ENCODE data around the gene KATNB1.
A peak's percentile ranks its signal among the peaks of the same experiment; 100 is the strongest.

KATNB1 gene

GRCh38 chr16:57756424-57757325 lies 21.1 kb downstream of the KATNB1 start:
- DNase-seq (ENCODE audit: low spot score) = no peak

- peak; percentile 96 for DNase-seq (ENCODE audit: low spot score)
Measured at GRCh38 chr16:57757326-57757786, 21.8 kb downstream of the KATNB1 start.

GRCh38 chr16:57757883-57758282 lies 22.3 kb downstream of the KATNB1 start:
- no peak for DNase-seq (ENCODE audit: low spot score)

- DNase-seq (ENCODE audit: low spot score) = no peak
Measured at GRCh38 chr16:57758331-57759117, 23.0 kb downstream of the KATNB1 start.

- no peak for DNase-seq (ENCODE audit: low spot score)
Measured at GRCh38 chr16:57759131-57759530, 23.6 kb downstream of the KATNB1 start.

- DNase-seq (ENCODE audit: low spot score) = no peak
Measured at GRCh38 chr16:57759541-57760356, 24.2 kb downstream of the KATNB1 start.

GRCh38 chr16:57760357-57761160 lies 25.0 kb downstream of the KATNB1 start:
- no peak for DNase-seq (ENCODE audit: low spot score)

- DNase-seq (ENCODE audit: low spot score) = no peak
Measured at GRCh38 chr16:57761301-57761700, 25.7 kb downstream of the KATNB1 start.

- DNase-seq (ENCODE audit: low spot score) = no peak
Measured at GRCh38 chr16:57761957-57762356, 26.4 kb downstream of the KATNB1 start.

GRCh38 chr16:57762365-57763040 lies 26.9 kb downstream of the KATNB1 start:
- no peak for DNase-seq (ENCODE audit: low spot score)

- DNase-seq (ENCODE audit: low spot score) = no peak
Measured at GRCh38 chr16:57763285-57764005, 27.9 kb downstream of the KATNB1 start.

GRCh38 chr16:57764006-57764340 lies 28.4 kb downstream of the KATNB1 start:
- no peak for DNase-seq (ENCODE audit: low spot score)

GRCh38 chr16:57764341-57765159 lies 29.0 kb downstream of the KATNB1 start:
- peak; percentile 90 for DNase-seq (ENCODE audit: low spot score)

- no peak for DNase-seq (ENCODE audit: low spot score)
Measured at GRCh38 chr16:57765160-57765728, 29.7 kb downstream of the KATNB1 start.

GRCh38 chr16:57766714-57767348 lies 31.3 kb downstream of the KATNB1 start:
- no peak for DNase-seq (ENCODE audit: low spot score)

GRCh38 chr16:57769541-57770145 lies 34.1 kb downstream of the KATNB1 start:
- no peak for DNase-seq (ENCODE audit: low spot score)

- no peak for DNase-seq (ENCODE audit: low spot score)
Measured at GRCh38 chr16:57770361-57770760, 34.8 kb downstream of the KATNB1 start.

Measured in AG20443 (cell line).